ENCODE measurements around the gene TRIP13.
"Not testable (repeated sequence)": the region's sequence is repeated elsewhere in the genome, so short reads cannot be mapped to it uniquely, and the experiment has no call there.

TRIP13 gene

GRCh38 chr5:878125-878524 is 14.6 kb upstream of the TRIP13 start:
- Mint-ChIP-seq H3K9me3 (peaks cover 12% of the 10 kb centered on the region), H3K4me3 (no peak overlapping the region), H3K36me3 (ENCODE audit: low read depth) (peaks cover 72% of the 10 kb centered on the region), H3K27me3 (peaks cover 5% of the 10 kb centered on the region), H3K4me1 (ENCODE audit: low read depth) (peaks cover 17% of the 10 kb centered on the region), H3K27ac (no peak overlapping the region)

- H3K4me3 Mint-ChIP-seq, H3K27ac Mint-ChIP-seq, H3K27me3 Mint-ChIP-seq: not testable (repeated sequence)
- Mint-ChIP-seq H3K4me1 (ENCODE audit: low read depth) (peaks cover 18% of the 10 kb centered on the region), H3K9me3 (peaks cover 13% of the 10 kb centered on the region), H3K36me3 (ENCODE audit: low read depth) (peaks cover 74% of the 10 kb centered on the region)
These were observed 14.0 kb upstream of the TRIP13 start for GRCh38 chr5:878677-879076.

GRCh38 chr5:880816-881550 is 11.7 kb upstream of the TRIP13 start:
- Mint-ChIP-seq H3K4me1 (ENCODE audit: low read depth) (peaks cover 18% of the 10 kb centered on the region), H3K27ac (no peak overlapping the region), H3K9me3 (peaks cover 13% of the 10 kb centered on the region), H3K36me3 (ENCODE audit: low read depth) (peaks cover 77% of the 10 kb centered on the region), H3K4me3 (no peak overlapping the region), H3K27me3 (peaks cover 5% of the 10 kb centered on the region)

GRCh38 chr5:881551-881935 is 11.1 kb upstream of the TRIP13 start:
- Mint-ChIP-seq H3K36me3 (ENCODE audit: low read depth) (peaks cover 78% of the 10 kb centered on the region), H3K27ac (no peak overlapping the region), H3K9me3 (peaks cover 13% of the 10 kb centered on the region), H3K4me3 (no peak overlapping the region), H3K4me1 (ENCODE audit: low read depth) (peaks cover 18% of the 10 kb centered on the region), H3K27me3 (peaks cover 5% of the 10 kb centered on the region)

GRCh38 chr5:882253-883183 is 10.2 kb upstream of the TRIP13 start:
- H3K4me1 Mint-ChIP-seq (ENCODE audit: low read depth), result peaks cover 18% of the 10 kb centered on the region
- peaks cover 13% of the 10 kb centered on the region for H3K9me3 Mint-ChIP-seq
- peaks cover 5% of the 10 kb centered on the region for H3K27me3 Mint-ChIP-seq
- peak overlapping the region; percentile 67 for H3K4me3 Mint-ChIP-seq
- H3K36me3 Mint-ChIP-seq (ENCODE audit: low read depth), result peaks cover 78% of the 10 kb centered on the region
- H3K27ac Mint-ChIP-seq, result peak overlapping the region; percentile 94

- H3K27me3 Mint-ChIP-seq, result peaks cover 5% of the 10 kb centered on the region
- peaks cover 23% of the 10 kb centered on the region for H3K4me1 Mint-ChIP-seq (ENCODE audit: low read depth)
- peaks cover 13% of the 10 kb centered on the region for H3K9me3 Mint-ChIP-seq
- no peak overlapping the region for H3K27ac Mint-ChIP-seq
- H3K4me3 Mint-ChIP-seq, result no peak overlapping the region
- peaks cover 80% of the 10 kb centered on the region for H3K36me3 Mint-ChIP-seq (ENCODE audit: low read depth)
These were observed 9.1 kb upstream of the TRIP13 start for GRCh38 chr5:883475-884181.

- H3K9me3 Mint-ChIP-seq, result peaks cover 13% of the 10 kb centered on the region
- H3K4me3 Mint-ChIP-seq, result no peak overlapping the region
- peaks cover 89% of the 10 kb centered on the region for H3K36me3 Mint-ChIP-seq (ENCODE audit: low read depth)
- H3K4me1 Mint-ChIP-seq (ENCODE audit: low read depth), result peaks cover 27% of the 10 kb centered on the region
- H3K27ac Mint-ChIP-seq, result no peak overlapping the region
- peaks cover 5% of the 10 kb centered on the region for H3K27me3 Mint-ChIP-seq
These were observed 8.1 kb upstream of the TRIP13 start for GRCh38 chr5:884345-885126.

- H3K36me3 Mint-ChIP-seq (ENCODE audit: low read depth), result peaks cover 93% of the 10 kb centered on the region
- H3K27me3 Mint-ChIP-seq, result peaks cover 5% of the 10 kb centered on the region
- peaks cover 13% of the 10 kb centered on the region for H3K9me3 Mint-ChIP-seq
- no peak overlapping the region for H3K27ac Mint-ChIP-seq
- H3K4me1 Mint-ChIP-seq (ENCODE audit: low read depth), result peaks cover 28% of the 10 kb centered on the region
- no peak overlapping the region for H3K4me3 Mint-ChIP-seq
These were observed 7.6 kb upstream of the TRIP13 start for GRCh38 chr5:885127-885442.

- Mint-ChIP-seq H3K27ac (no peak overlapping the region), H3K4me1 (ENCODE audit: low read depth) (peaks cover 32% of the 10 kb centered on the region), H3K36me3 (ENCODE audit: low read depth) (peaks cover 96% of the 10 kb centered on the region), H3K4me3 (no peak overlapping the region), H3K9me3 (peaks cover 13% of the 10 kb centered on the region), H3K27me3 (peaks cover 5% of the 10 kb centered on the region)
These were observed 7.2 kb upstream of the TRIP13 start for GRCh38 chr5:885529-885928.

- Mint-ChIP-seq H3K27me3 (peaks cover 5% of the 10 kb centered on the region), H3K27ac (no peak overlapping the region), H3K36me3 (ENCODE audit: low read depth) (peaks cover 97% of the 10 kb centered on the region)
These were observed 6.6 kb upstream of the TRIP13 start for GRCh38 chr5:886036-886435.

GRCh38 chr5:886716-887325 is 5.9 kb upstream of the TRIP13 start:
- Mint-ChIP-seq H3K27me3 (peaks cover 5% of the 10 kb centered on the region), H3K27ac (no peak overlapping the region), H3K4me1 (ENCODE audit: low read depth) (peaks cover 41% of the 10 kb centered on the region), H3K36me3 (ENCODE audit: low read depth) (peaks cover 97% of the 10 kb centered on the region), H3K4me3 (no peak overlapping the region), H3K9me3 (peaks cover 13% of the 10 kb centered on the region)

More at GRCh38 chr5:886036-886435, 6.6 kb upstream of the TRIP13 start:
- peaks cover 38% of the 10 kb centered on the region for H3K4me1 Mint-ChIP-seq (ENCODE audit: low read depth)
- no peak overlapping the region for H3K4me3 Mint-ChIP-seq
- H3K9me3 Mint-ChIP-seq, result peaks cover 13% of the 10 kb centered on the region

- peaks cover 28% of the 10 kb centered on the region for H3K4me1 Mint-ChIP-seq (ENCODE audit: low read depth)
- H3K27ac Mint-ChIP-seq, result no peak overlapping the region
These were observed 4.6 kb upstream of the TRIP13 start for GRCh38 chr5:887947-888637.

GRCh38 chr5:888638-889035 is 4.0 kb upstream of the TRIP13 start:
- H3K27ac Mint-ChIP-seq, result no peak overlapping the region
- peaks cover 84% of the 10 kb centered on the region for H3K36me3 Mint-ChIP-seq (ENCODE audit: low read depth)
- no peak overlapping the region for H3K4me3 Mint-ChIP-seq
- no peaks in the 10 kb centered on the region for H3K27me3 Mint-ChIP-seq
- H3K9me3 Mint-ChIP-seq, result no peaks in the 10 kb centered on the region
- H3K4me1 Mint-ChIP-seq (ENCODE audit: low read depth), result peaks cover 31% of the 10 kb centered on the region

More at GRCh38 chr5:887947-888637, 4.6 kb upstream of the TRIP13 start:
- Mint-ChIP-seq H3K9me3 (peaks cover under 1% of the 10 kb centered on the region), H3K36me3 (ENCODE audit: low read depth) (peaks cover 87% of the 10 kb centered on the region), H3K27me3 (no peaks in the 10 kb centered on the region), H3K4me3 (no peak overlapping the region)
